Measurements from ENCODE around the gene PLPPR3.
"Not testable (repeated sequence)": the region's sequence is repeated elsewhere in the genome, so short reads cannot be mapped to it uniquely, and the experiment has no call there.

PLPPR3 gene

DNA sequence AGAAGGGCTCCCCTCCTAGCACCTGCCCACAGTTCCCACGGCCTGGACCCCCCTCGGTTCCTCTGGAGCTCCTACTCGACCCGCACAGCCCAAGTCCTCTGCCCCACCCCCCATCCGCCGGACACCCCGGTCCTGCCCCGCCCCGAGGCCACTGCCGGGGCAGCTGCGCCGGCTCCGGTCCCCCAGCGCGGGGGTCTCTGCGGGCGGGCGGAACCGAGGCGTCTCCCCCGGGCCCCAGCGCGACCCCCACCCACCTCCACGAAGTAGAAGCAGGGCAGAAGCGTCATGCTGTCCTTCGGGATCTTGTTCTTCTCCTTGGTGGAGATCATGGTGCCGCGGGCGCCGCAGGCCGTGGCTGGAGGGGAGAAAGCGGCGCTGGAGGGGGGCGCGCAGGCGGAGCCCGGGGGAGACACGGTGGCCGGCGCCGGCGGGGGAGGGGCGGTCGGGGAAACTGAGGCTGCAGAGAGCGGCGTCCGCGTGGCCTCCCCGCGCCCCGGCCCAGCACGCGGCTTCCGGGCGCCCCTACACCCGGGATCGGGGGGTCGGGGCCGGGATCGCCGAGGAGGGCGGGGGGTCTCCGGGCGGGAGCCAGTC, 427 bp downstream of the PLPPR3 start:
- Histone ChIP-seq H3K9me3 (ENCODE audit: control insufficient read depth, insufficient read depth, low read depth, low read length) (no peaks in the 10 kb centered on the region), H3K36me3 (ENCODE audit: control insufficient read depth in 2 of 2, insufficient read depth in 1 of 2, low read length in 2 of 2) (peaks cover 0 to 2% of the 10 kb centered on the region in 2 experiments; a peak in 1 of 3 replicates), H3K4me3 (ENCODE audit: low read depth, low read length) (peak overlapping the region; percentile 36), H3K4me1 (ENCODE audit: control insufficient read depth, insufficient read depth, low read length) (no peaks in the 10 kb centered on the region), H3K27ac (ENCODE audit: extremely low read depth, low read depth, low read length) (no peak overlapping the region)
- ChIA-PET POLR2A (no interaction called here), CTCF (no interaction called here)
- TF ChIP-seq HOXD13 (CRISPR knock-in tag; IDR thresholded peaks at IDR 0.05; ENCODE audit: borderline replicate concordance) (no peak), ZNF341 (tag by site-specific recombination; IDR thresholded peaks at IDR 0.05; ENCODE audit: low read depth) (no peak), ZNF221 (tag by site-specific recombination; IDR thresholded peaks at IDR 0.05; ENCODE audit: borderline replicate concordance) (no peak), ZNF830 (tag by site-specific recombination; IDR thresholded peaks at IDR 0.05; ENCODE audit: low read depth) (no peak)
- TF ChIP-seq, protein P1, sequence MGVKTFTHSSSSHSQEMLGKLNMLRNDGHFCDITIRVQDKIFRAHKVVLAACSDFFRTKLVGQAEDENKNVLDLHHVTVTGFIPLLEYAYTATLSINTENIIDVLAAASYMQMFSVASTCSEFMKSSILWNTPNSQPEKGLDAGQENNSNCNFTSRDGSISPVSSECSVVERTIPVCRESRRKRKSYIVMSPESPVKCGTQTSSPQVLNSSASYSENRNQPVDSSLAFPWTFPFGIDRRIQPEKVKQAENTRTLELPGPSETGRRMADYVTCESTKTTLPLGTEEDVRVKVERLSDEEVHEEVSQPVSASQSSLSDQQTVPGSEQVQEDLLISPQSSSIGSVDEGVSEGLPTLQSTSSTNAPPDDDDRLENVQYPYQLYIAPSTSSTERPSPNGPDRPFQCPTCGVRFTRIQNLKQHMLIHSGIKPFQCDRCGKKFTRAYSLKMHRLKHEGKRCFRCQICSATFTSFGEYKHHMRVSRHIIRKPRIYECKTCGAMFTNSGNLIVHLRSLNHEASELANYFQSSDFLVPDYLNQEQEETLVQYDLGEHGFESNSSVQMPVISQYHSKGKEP (tag by site-specific recombination; IDR thresholded peaks at IDR 0.05) = no peak
- TF ChIP-seq, protein P2, sequence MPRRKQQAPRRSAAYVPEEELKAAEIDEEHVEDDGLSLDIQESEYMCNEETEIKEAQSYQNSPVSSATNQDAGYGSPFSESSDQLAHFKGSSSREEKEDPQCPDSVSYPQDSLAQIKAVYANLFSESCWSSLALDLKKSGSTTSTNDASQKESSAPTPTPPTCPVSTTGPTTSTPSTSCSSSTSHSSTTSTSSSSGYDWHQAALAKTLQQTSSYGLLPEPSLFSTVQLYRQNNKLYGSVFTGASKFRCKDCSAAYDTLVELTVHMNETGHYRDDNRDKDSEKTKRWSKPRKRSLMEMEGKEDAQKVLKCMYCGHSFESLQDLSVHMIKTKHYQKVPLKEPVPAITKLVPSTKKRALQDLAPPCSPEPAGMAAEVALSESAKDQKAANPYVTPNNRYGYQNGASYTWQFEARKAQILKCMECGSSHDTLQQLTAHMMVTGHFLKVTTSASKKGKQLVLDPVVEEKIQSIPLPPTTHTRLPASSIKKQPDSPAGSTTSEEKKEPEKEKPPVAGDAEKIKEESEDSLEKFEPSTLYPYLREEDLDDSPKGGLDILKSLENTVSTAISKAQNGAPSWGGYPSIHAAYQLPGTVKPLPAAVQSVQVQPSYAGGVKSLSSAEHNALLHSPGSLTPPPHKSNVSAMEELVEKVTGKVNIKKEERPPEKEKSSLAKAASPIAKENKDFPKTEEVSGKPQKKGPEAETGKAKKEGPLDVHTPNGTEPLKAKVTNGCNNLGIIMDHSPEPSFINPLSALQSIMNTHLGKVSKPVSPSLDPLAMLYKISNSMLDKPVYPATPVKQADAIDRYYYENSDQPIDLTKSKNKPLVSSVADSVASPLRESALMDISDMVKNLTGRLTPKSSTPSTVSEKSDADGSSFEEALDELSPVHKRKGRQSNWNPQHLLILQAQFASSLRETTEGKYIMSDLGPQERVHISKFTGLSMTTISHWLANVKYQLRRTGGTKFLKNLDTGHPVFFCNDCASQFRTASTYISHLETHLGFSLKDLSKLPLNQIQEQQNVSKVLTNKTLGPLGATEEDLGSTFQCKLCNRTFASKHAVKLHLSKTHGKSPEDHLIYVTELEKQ (tag by site-specific recombination; IDR thresholded peaks at IDR 0.05; ENCODE audit: borderline replicate concordance) = no peak

DNA sequence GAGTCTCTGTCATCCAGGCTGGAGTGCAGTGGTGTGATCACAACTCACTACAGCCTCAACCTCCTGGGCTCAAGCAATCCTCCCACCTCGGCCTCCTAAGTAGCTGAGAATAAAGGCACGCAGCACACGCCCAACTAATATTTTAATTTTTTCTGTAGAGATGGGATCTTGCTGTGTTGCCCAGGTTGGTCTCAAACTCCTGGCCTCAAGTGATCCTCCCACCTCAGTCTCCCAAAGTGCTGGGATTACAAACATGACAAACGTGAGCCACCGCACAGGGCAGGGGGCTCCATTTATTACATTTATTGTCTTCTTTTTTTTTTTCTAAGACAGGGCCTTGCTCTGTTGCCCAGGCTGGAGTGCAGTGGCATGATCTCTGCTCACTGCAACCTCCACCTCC, 1.5 kb downstream of the PLPPR3 start:
- H3K36me3 ChIP-seq (ENCODE audit: control insufficient read depth in 2 of 2, insufficient read depth in 1 of 2, low read length in 2 of 2); H3K27ac ChIP-seq (ENCODE audit: extremely low read depth, low read depth, low read length); H3K9me3 ChIP-seq (ENCODE audit: control insufficient read depth, insufficient read depth, low read depth, low read length); H3K4me3 ChIP-seq (ENCODE audit: low read depth, low read length); POLR2A ChIA-PET; H3K4me1 ChIP-seq (ENCODE audit: control insufficient read depth, insufficient read depth, low read length): not testable (repeated sequence)
- CTCF ChIA-PET = interaction anchor here (0.6 to 0.9 kb wide), 2 partner anchors 36 to 38 kb away, joined by 3 to 4 read pairs; no protein-coding TSS in a partner anchor
- peak; percentile 70 for TF ChIP-seq ZNF121 (tag by site-specific recombination; IDR thresholded peaks at IDR 0.05)

DNA sequence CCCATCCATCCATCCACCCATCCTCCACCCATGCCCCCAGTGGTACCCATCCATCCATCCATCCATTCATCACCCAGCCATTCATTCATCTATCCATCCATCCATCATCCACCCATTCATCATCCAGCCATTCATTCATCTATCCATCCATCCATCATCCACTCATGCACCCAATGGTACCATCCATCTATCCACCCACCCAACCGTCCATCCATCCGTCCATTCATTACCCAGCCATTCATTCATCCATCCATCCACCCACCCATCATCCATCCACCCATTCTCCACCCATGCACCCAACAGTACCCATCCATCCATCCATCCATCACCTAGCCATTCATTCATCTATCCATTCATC, 5.3 kb downstream of the PLPPR3 start:
- ChIA-PET POLR2A (no interaction called here), CTCF (no interaction called here)

DNA sequence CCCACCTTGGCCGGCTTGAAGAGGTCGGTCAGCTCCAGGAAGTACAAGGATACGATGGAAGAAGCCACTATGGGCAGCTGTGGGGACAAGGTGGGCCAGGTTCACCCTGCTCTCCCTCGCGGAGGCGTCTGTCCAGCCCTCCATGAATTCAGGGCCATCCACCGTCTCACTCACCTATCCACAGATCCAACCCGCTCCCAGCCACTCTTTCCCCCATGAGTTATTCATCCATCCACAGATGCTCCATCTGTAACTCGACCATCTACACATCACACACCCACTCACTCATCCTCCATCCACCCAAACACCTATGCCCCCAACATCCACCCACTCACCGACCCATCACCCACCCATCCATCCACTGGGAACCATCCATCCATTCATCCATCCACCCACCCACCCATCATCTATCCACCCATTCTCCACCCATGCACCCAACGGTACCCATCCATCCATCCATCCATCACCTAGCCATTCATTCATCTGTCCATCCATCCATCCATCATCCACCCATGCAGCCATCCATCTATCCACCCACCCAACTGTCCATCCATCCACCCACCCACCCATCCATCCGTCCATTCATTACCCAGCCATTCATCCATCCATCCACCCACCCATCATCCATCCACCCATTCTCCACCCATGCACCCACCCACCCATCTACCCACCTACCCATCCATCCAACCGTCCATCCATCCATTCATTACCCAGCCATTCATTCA, 5.8 kb downstream of the PLPPR3 start:
- Histone ChIP-seq H3K4me3 (ENCODE audit: low read depth, low read length) (no peak overlapping the region), H3K9me3 (ENCODE audit: control insufficient read depth, insufficient read depth, low read depth, low read length) (no peaks in the 10 kb centered on the region), H3K27ac (ENCODE audit: extremely low read depth, low read depth, low read length) (no peak overlapping the region), H3K4me1 (ENCODE audit: control insufficient read depth, insufficient read depth, low read length) (no peaks in the 10 kb centered on the region), H3K36me3 (ENCODE audit: control insufficient read depth in 2 of 2, insufficient read depth in 1 of 2, low read length in 2 of 2) (peaks cover 8 to 25% of the 10 kb centered on the region in 2 experiments; a peak in 2 of 3 replicates)
- ChIA-PET CTCF (interaction anchor here (1.0 kb wide), 1 partner anchor 46 kb away, joined by 4 read pairs; no protein-coding TSS in a partner anchor), POLR2A (no interaction called here)
- TF ChIP-seq, protein P3, sequence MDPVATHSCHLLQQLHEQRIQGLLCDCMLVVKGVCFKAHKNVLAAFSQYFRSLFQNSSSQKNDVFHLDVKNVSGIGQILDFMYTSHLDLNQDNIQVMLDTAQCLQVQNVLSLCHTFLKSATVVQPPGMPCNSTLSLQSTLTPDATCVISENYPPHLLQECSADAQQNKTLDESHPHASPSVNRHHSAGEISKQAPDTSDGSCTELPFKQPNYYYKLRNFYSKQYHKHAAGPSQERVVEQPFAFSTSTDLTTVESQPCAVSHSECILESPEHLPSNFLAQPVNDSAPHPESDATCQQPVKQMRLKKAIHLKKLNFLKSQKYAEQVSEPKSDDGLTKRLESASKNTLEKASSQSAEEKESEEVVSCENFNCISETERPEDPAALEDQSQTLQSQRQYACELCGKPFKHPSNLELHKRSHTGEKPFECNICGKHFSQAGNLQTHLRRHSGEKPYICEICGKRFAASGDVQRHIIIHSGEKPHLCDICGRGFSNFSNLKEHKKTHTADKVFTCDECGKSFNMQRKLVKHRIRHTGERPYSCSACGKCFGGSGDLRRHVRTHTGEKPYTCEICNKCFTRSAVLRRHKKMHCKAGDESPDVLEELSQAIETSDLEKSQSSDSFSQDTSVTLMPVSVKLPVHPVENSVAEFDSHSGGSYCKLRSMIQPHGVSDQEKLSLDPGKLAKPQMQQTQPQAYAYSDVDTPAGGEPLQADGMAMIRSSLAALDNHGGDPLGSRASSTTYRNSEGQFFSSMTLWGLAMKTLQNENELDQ (tag by site-specific recombination; IDR thresholded peaks at IDR 0.05; ENCODE audit: low read depth) = no peak
- TF ChIP-seq OVOL3 (tag by site-specific recombination; IDR thresholded peaks at IDR 0.05) (no peak), ZBTB17 (tag by site-specific recombination; IDR thresholded peaks at IDR 0.05) (peak; percentile 95), ZNF391 (tag by site-specific recombination; IDR thresholded peaks at IDR 0.05; ENCODE audit: borderline replicate concordance, low read depth) (0 out of 2 replicates have a peak, but pooled peaks have one; percentile 26), EGR2 (tag by site-specific recombination; IDR thresholded peaks at IDR 0.05; ENCODE audit: low read depth) (peak; percentile 96), ZFHX2 (tag by site-specific recombination; conservative IDR thresholded peaks at IDR 0.05) (peak; percentile 91), KLF8 (tag by site-specific recombination; IDR thresholded peaks at IDR 0.05) (peak; percentile 81), ZNF558 (tag by site-specific recombination; IDR thresholded peaks at IDR 0.05) (0 out of 2 replicates have a peak, but pooled peaks have one; percentile 60), ZNF600 (tag by site-specific recombination; IDR thresholded peaks at IDR 0.05) (0 out of 2 replicates have a peak, but pooled peaks have one; percentile 41)

More for the DNA sequence above, 5.3 kb downstream of the PLPPR3 start:
- TF ChIP-seq ZNF837 (tag by site-specific recombination; IDR thresholded peaks at IDR 0.05) (no peak), ZFHX2 (tag by site-specific recombination; conservative IDR thresholded peaks at IDR 0.05) (peak; percentile 5; the same call in 1 of the 2 replicates), ZNF366 (tag by site-specific recombination; conservative IDR thresholded peaks at IDR 0.05) (peak; percentile 98), EGR2 (tag by site-specific recombination; IDR thresholded peaks at IDR 0.05; ENCODE audit: low read depth) (0 out of 2 replicates have a peak, but pooled peaks have one; percentile 4)
- H3K4me1 ChIP-seq (ENCODE audit: control insufficient read depth, insufficient read depth, low read length) = no peaks in the 10 kb centered on the region
- H3K27ac ChIP-seq (ENCODE audit: extremely low read depth, low read depth, low read length) = no peak overlapping the region
- no peak overlapping the region for H3K4me3 ChIP-seq (ENCODE audit: low read depth, low read length)
- H3K9me3 ChIP-seq (ENCODE audit: control insufficient read depth, insufficient read depth, low read depth, low read length) = no peaks in the 10 kb centered on the region
- H3K36me3 ChIP-seq (ENCODE audit: control insufficient read depth in 2 of 2, insufficient read depth in 1 of 2, low read length in 2 of 2) = peaks cover 8 to 19% of the 10 kb centered on the region in 2 experiments; a peak in 2 of 3 replicates

Measured in HEK293 (cell line).